HEK293 (cell line): Measurements from ENCODE around the gene BCKDHB.

Experiments used
- CTCF ChIA-PET: fragments of 350-600 bp; formaldehyde crosslinking; extraction: SDS; loops from one replicate; lab custom pipeline; 2021; ENCODE audit warnings: antibody characterized with exemption; lab: Yijun Ruan, JAX
- POLR2A ChIA-PET: fragments of 300-600 bp; formaldehyde crosslinking; extraction: SDS; loops from one replicate; lab custom pipeline; 2020; ENCODE audit warnings: antibody characterized with exemption, inconsistent platforms; lab: Yijun Ruan, JAX
- H3K27ac ChIP-seq: fragments of 200-500 bp; sonication (Bioruptor generic); 2 replicates; pipeline ENCODE4 v1.5.1; 2014; ENCODE audit warnings: low read depth, low read length, control low read depth, inconsistent platforms; ENCODE audit errors: extremely low read depth
- H3K36me3 ChIP-seq, 2 experiments: fragments of 200-500 bp in 1 of 2; sonication (Bioruptor generic) in 1 of 2; 1 replicate in 1 of 2; 2 replicates in 1 of 2; pipeline ENCODE4 v1.5.1; 2014 to 2017; ENCODE audit warnings: inconsistent platforms in 2 of 2, low read length in 2 of 2; ENCODE audit not compliant: control insufficient read depth in 2 of 2, insufficient read depth in 1 of 2
- H3K4me1 ChIP-seq: fragments of 200-500 bp; sonication (Bioruptor generic); 2 replicates; pipeline ENCODE4 v1.5.1; 2014; ENCODE audit warnings: mild to moderate bottlenecking, low read length, inconsistent platforms; ENCODE audit not compliant: control insufficient read depth, insufficient read depth
- H3K4me3 ChIP-seq: 2 replicates; pipeline ENCODE4 v1.5.1; 2011; ENCODE audit warnings: low read depth, mild to moderate bottlenecking, control low read depth, low read length, moderate library complexity
- H3K9me3 ChIP-seq: fragments of 200-500 bp; sonication (Bioruptor generic); 2 replicates; pipeline ENCODE4 v1.5.1; 2014; ENCODE audit warnings: low read depth, low read length, inconsistent platforms; ENCODE audit not compliant: control insufficient read depth, insufficient read depth
- BCL11A ChIP-seq: fragments of 450-650 bp; formaldehyde crosslinking; IDR thresholded peaks from 2 replicates; pipeline ENCODE4 v1.5.1; 2016; ENCODE audit warnings: low read depth, missing biosample characterization, missing genetic modification characterization
- GLI2 ChIP-seq: fragments of 450-650 bp; formaldehyde crosslinking; IDR thresholded peaks from 2 replicates; pipeline ENCODE4; 2017; ENCODE audit warnings: missing biosample characterization, missing genetic modification characterization, low read depth, borderline replicate concordance
- KLF7 ChIP-seq: fragments of 450-650 bp; formaldehyde crosslinking; IDR thresholded peaks from 2 replicates; pipeline ENCODE4 v1.5.1; 2016; ENCODE audit warnings: missing biosample characterization, missing genetic modification characterization, borderline replicate concordance
- KLF9 ChIP-seq: fragments of 450-650 bp; formaldehyde crosslinking; IDR thresholded peaks from 2 replicates; pipeline ENCODE4 v1.5.1; 2016; ENCODE audit warnings: missing biosample characterization, missing genetic modification characterization, low read depth
- SCRT1 ChIP-seq: fragments of 450-650 bp; formaldehyde crosslinking; IDR thresholded peaks from 2 replicates; pipeline ENCODE4 v1.5.1; 2016; ENCODE audit warnings: missing biosample characterization, missing genetic modification characterization, borderline replicate concordance
- SP7 ChIP-seq: fragments of 450-650 bp; formaldehyde crosslinking; IDR thresholded peaks from 2 replicates; pipeline ENCODE4 v1.5.1; 2016; ENCODE audit warnings: missing biosample characterization, missing genetic modification characterization
- ZBTB20 ChIP-seq: fragments of 450-650 bp; formaldehyde crosslinking; IDR thresholded peaks from 2 replicates; pipeline ENCODE4 v1.5.1; 2016; ENCODE audit warnings: missing biosample characterization, missing genetic modification characterization
- ZBTB8A ChIP-seq: fragments of 450-650 bp; formaldehyde crosslinking; IDR thresholded peaks from 2 replicates; pipeline ENCODE4 v1.5.1; 2016; ENCODE audit warnings: missing biosample characterization, missing genetic modification characterization
- ZFP69B ChIP-seq: fragments of 450-650 bp; formaldehyde crosslinking; IDR thresholded peaks from 2 replicates; pipeline ENCODE4 v1.5.1; 2016; ENCODE audit warnings: missing biosample characterization, missing genetic modification characterization
- ZNF146 ChIP-seq: fragments of 450-650 bp; formaldehyde crosslinking; IDR thresholded peaks from 2 replicates; pipeline ENCODE4 v1.5.1; 2016; ENCODE audit warnings: missing biosample characterization, missing genetic modification characterization
- ZNF211 ChIP-seq: fragments of 450-650 bp; formaldehyde crosslinking; IDR thresholded peaks from 2 replicates; pipeline ENCODE4 v1.5.1; 2016; ENCODE audit warnings: low read depth, missing biosample characterization, missing genetic modification characterization
- ZNF23 ChIP-seq: fragments of 450-650 bp; formaldehyde crosslinking; IDR thresholded peaks from 2 replicates; pipeline ENCODE4 v1.5.1; 2016; ENCODE audit warnings: missing biosample characterization, missing genetic modification characterization, borderline replicate concordance
- ZNF311 ChIP-seq: fragments of 450-650 bp; formaldehyde crosslinking; IDR thresholded peaks from 2 replicates; pipeline ENCODE4 v1.5.1; 2017; ENCODE audit warnings: missing biosample characterization, missing genetic modification characterization, borderline replicate concordance
- ZNF37A ChIP-seq: fragments of 450-650 bp; IDR thresholded peaks from 2 replicates; pipeline ENCODE4 v1.5.1; 2018; ENCODE audit warnings: missing biosample characterization, missing genetic modification characterization
- ZNF501 ChIP-seq: fragments of 450-650 bp; formaldehyde crosslinking; IDR thresholded peaks from 2 replicates; pipeline ENCODE4 v1.5.1; 2016; ENCODE audit warnings: missing biosample characterization, missing genetic modification characterization
- ZNF561 ChIP-seq: fragments of 450-650 bp; IDR thresholded peaks from 2 replicates; pipeline ENCODE4 v1.5.1; 2018; ENCODE audit warnings: missing biosample characterization, missing genetic modification characterization, borderline replicate concordance
- ZNF664 ChIP-seq: fragments of 450-650 bp; formaldehyde crosslinking; IDR thresholded peaks from 2 replicates; pipeline ENCODE4 v1.5.1; 2016; ENCODE audit warnings: missing biosample characterization, missing genetic modification characterization
- ZNF785 ChIP-seq: fragments of 450-650 bp; formaldehyde crosslinking; IDR thresholded peaks from 2 replicates; pipeline ENCODE4 v1.5.1; 2016; ENCODE audit warnings: missing biosample characterization, missing genetic modification characterization
- ZSCAN23 ChIP-seq: fragments of 450-650 bp; formaldehyde crosslinking; IDR thresholded peaks from 2 replicates; pipeline ENCODE4 v1.5.1; 2016; ENCODE audit warnings: missing biosample characterization, missing genetic modification characterization
- TF ChIP-seq, protein P1 (sequence below): fragments of 450-650 bp; formaldehyde crosslinking; IDR thresholded peaks from 2 replicates; pipeline ENCODE4 v1.5.1; 2017; ENCODE audit warnings: missing biosample characterization, missing genetic modification characterization
- TF ChIP-seq, protein P2 (sequence below): fragments of 450-650 bp; formaldehyde crosslinking; conservative IDR thresholded peaks from 2 replicates; pipeline ENCODE4 v1.5.1; 2016; ENCODE audit warnings: low read depth, missing biosample characterization, missing genetic modification characterization
- TF ChIP-seq, protein P3 (sequence below): fragments of 450-650 bp; formaldehyde crosslinking; IDR thresholded peaks from 2 replicates; pipeline ENCODE4 v1.5.1; 2016; ENCODE audit warnings: missing biosample characterization, missing genetic modification characterization

The BCKDHB gene

DNA sequence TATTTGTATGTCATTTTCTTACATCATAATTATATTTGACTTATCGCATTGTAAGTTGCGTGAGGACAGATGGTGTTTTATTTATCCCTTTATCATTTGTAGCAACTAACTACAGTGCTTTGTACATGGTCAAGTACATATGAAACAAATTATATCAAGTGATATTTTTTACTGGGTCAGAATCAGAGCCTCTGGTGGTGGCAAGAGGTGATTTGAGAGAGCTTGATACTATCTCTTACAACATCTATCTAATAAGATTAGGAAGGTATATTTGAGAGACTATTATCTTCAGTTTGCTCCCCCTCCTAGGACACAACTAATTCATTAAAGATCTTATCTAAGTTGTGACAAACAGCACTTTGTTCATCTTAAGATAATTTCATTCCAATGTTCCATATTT, 47.7 kb downstream of the BCKDHB start:
- no peaks in the 10 kb centered on the region for H3K9me3 ChIP-seq
- ChIA-PET POLR2A (no interaction called here), CTCF (no interaction called here)
- no peak overlapping the region for H3K27ac ChIP-seq
- no peak overlapping the region for H3K4me3 ChIP-seq
- no peaks in the 10 kb centered on the region for H3K4me1 ChIP-seq
- no peaks in the 10 kb centered on the region for H3K36me3 ChIP-seq
- TF ChIP-seq ZNF37A (tag by site-specific recombination): no peak
- TF ChIP-seq ZNF561 (tag by site-specific recombination): no peak
- TF ChIP-seq ZNF211 (tag by site-specific recombination): no peak
- no peak for TF ChIP-seq ZFP69B (tag by site-specific recombination)
- TF ChIP-seq ZNF785 (tag by site-specific recombination): no peak

DNA sequence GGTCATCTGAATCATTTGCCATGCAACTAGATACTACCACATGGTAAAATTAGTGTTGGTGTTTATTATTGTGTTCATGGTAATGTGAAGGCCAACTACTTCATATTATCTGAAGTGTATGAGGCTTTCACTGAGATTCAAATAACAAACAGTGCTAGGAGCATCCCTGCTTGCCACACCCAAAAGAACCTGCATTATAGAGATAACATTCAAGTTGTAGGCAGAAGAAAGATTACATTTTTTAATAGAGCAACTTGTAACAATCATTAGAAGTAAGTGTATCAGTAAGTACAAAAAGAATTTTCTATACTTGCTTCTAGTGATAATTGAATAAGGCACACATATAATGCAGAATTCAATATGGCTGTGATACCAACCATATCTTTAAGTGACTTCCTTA, 49.8 kb downstream of the BCKDHB start:
- TF ChIP-seq ZNF785 (tag by site-specific recombination) (no peak), KLF7 (tag by site-specific recombination) (no peak), ZNF23 (tag by site-specific recombination) (no peak), BCL11A (tag by site-specific recombination) (no peak), ZNF501 (tag by site-specific recombination) (no peak), ZBTB8A (tag by site-specific recombination) (no peak), ZNF311 (tag by site-specific recombination) (no peak), KLF9 (tag by site-specific recombination) (no peak), ZSCAN23 (tag by site-specific recombination) (no peak), GLI2 (tag by site-specific recombination) (no peak), ZBTB20 (tag by site-specific recombination) (no peak), ZNF664 (tag by site-specific recombination) (no peak), ZNF146 (tag by site-specific recombination) (no peak), SP7 (tag by site-specific recombination) (no peak), SCRT1 (tag by site-specific recombination) (no peak)
- TF ChIP-seq, protein P1, sequence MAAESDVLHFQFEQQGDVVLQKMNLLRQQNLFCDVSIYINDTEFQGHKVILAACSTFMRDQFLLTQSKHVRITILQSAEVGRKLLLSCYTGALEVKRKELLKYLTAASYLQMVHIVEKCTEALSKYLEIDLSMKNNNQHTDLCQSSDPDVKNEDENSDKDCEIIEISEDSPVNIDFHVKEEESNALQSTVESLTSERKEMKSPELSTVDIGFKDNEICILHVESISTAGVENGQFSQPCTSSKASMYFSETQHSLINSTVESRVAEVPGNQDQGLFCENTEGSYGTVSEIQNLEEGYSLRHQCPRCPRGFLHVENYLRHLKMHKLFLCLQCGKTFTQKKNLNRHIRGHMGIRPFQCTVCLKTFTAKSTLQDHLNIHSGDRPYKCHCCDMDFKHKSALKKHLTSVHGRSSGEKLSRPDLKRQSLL (tag by site-specific recombination): no peak
- TF ChIP-seq, protein P2, sequence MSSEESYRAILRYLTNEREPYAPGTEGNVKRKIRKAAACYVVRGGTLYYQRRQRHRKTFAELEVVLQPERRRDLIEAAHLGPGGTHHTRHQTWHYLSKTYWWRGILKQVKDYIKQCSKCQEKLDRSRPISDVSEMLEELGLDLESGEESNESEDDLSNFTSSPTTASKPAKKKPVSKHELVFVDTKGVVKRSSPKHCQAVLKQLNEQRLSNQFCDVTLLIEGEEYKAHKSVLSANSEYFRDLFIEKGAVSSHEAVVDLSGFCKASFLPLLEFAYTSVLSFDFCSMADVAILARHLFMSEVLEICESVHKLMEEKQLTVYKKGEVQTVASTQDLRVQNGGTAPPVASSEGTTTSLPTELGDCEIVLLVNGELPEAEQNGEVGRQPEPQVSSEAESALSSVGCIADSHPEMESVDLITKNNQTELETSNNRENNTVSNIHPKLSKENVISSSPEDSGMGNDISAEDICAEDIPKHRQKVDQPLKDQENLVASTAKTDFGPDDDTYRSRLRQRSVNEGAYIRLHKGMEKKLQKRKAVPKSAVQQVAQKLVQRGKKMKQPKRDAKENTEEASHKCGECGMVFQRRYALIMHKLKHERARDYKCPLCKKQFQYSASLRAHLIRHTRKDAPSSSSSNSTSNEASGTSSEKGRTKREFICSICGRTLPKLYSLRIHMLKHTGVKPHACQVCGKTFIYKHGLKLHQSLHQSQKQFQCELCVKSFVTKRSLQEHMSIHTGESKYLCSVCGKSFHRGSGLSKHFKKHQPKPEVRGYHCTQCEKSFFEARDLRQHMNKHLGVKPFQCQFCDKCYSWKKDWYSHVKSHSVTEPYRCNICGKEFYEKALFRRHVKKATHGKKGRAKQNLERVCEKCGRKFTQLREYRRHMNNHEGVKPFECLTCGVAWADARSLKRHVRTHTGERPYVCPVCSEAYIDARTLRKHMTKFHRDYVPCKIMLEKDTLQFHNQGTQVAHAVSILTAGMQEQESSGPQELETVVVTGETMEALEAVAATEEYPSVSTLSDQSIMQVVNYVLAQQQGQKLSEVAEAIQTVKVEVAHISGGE: no peak
- TF ChIP-seq, protein P3, sequence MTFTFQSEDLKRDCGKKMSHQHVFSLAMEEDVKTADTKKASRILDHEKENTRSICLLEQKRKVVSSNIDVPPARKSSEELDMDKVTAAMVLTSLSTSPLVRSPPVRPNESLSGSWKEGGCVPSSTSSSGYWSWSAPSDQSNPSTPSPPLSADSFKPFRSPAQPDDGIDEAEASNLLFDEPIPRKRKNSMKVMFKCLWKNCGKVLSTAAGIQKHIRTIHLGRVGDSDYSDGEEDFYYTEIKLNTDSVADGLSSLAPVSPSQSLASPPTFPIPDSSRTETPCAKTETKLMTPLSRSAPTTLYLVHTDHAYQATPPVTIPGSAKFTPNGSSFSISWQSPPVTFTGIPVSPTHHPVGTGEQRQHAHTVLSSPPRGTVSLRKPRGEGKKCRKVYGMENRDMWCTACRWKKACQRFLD (tag by site-specific recombination): no peak
- Histone ChIP-seq H3K27ac (no peak overlapping the region), H3K4me1 (no peaks in the 10 kb centered on the region), H3K4me3 (no peak overlapping the region), H3K9me3 (no peaks in the 10 kb centered on the region), H3K36me3 (no peaks in the 10 kb centered on the region)
- ChIA-PET POLR2A (no interaction called here), CTCF (no interaction called here)
